Frontal cortex (tissue), 4 donors: ENCODE measurements around the gene IGFBP2. TPM values are rescaled to one million over a fixed set of nuclear protein-coding genes. Genes with fewer than 3 reads are reported as not detected.
A peak's percentile ranks its signal among the peaks of the same experiment; 100 is the strongest.
"Not testable (repeated sequence)": the region's sequence is repeated elsewhere in the genome, so short reads cannot be mapped to it uniquely, and the experiment has no call there.

ENCODE experiments used
- DNase-seq, 2 donors: peaks; one replicate each; pipeline ENCODE4 v3.0.0; 2012; ENCODE audit warnings: low spot score in 2 of 2
- FAIRE-seq: peaks from 2 replicates; lab custom pipeline; 2012; peaks lifted over from hg19 to GRCh38; lab: Jason Lieb, UNC
- total RNA-seq: library from RNA; depleted of rRNA; stranded (reverse); fragments of >200 nt; gene quantifications from one replicate; pipeline ENCODE4 v1.2.3, GENCODE V29; 2014
- donor health status: control.
- donor health status: control.
- donor health status: control.

IGFBP2 gene
- 253 TPM for total RNA-seq

DNA sequence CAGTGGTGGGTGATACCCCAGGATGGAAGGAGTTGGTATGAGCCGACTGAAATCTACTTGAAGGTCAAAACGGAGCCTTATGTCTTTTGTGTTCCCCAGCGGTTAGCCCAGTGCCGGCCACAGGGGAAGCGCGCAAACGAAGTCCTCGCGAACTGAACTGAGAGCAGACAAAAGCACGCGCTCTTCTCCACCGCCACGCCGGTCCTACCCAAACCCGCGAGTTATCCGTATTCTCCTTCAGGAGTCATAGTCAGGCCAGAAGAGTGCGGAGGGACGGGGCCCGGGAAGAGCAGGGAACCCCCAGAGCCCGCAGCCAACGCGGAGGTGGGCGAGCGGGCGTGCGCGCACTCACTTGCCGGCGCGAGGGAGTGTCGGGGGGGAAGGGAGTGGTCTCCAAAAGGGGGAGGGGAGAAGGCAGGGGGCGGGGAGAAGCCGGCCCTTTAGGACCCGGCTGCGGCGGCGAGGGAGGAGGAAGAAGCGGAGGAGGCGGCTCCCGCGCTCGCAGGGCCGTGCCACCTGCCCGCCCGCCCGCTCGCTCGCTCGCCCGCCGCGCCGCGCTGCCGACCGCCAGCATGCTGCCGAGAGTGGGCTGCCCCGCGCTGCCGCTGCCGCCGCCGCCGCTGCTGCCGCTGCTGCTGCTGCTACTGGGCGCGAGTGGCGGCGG is at the start of gene IGFBP2:
Gene IGFBP2, plus strand, starts transcription at position 469 of the 664 bp plus-strand sequence. Its CDS starts 104 bp downstream, at position 573.
- no peak for DNase-seq
- no peak for FAIRE-seq

- FAIRE-seq (no peak), DNase-seq (no peak)
These were observed 49.6 kb upstream of the IGFBP2 start for GRCh38 chr2:216583606-216584005.

DNA sequence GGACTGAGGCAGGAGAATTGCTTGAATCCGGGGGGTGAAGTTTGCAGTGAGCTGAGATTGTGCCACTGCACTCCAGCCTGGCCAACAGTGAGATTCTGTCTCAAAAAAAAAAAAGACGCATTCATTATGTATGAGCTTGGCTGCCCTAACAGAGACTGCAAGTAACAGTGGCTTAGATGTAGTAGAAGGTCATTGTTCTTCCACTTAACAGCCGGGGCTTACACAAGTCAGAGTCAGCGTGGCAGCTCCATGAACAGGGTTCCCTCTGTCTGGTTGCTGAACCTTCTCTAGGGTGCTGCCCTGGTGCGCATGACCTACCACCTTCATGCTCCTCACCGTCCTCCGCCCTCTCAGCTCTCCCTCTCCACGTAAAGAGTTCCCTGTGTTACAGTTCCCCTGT is 49.1 kb upstream of the IGFBP2 start:
- DNase-seq: peak in 1 of 2 donors; percentile 29
- FAIRE-seq: no peak

- FAIRE-seq: no peak
- DNase-seq: no peak
These were observed 47.8 kb upstream of the IGFBP2 start for GRCh38 chr2:216585441-216585840.

- DNase-seq (no peak), FAIRE-seq (no peak)
These were observed 44.1 kb upstream of the IGFBP2 start for GRCh38 chr2:216588861-216589710.

DNA sequence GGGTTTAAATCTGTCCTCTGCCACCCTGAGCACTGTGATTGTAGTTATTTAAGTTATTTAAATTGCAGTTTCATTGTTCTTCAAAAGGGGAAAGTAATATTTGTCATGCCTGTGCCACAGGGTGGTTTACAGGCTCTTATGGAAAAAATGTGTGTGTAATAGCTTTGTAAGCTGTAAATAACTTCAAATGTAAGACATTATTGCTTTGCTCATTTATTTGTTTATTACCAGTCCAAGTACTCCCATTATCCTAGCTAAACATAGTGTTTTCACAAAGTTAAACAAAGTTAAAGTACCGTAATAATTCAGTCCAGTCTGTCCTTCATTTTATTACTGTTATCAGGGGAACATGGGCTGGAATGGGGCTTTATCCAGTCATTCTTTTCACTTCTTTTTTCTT is 43.4 kb upstream of the IGFBP2 start:
- DNase-seq (no peak), FAIRE-seq (no peak)

GRCh38 chr2:216590780-216591179 is 42.4 kb upstream of the IGFBP2 start:
- FAIRE-seq (no peak), DNase-seq (no peak)

DNA sequence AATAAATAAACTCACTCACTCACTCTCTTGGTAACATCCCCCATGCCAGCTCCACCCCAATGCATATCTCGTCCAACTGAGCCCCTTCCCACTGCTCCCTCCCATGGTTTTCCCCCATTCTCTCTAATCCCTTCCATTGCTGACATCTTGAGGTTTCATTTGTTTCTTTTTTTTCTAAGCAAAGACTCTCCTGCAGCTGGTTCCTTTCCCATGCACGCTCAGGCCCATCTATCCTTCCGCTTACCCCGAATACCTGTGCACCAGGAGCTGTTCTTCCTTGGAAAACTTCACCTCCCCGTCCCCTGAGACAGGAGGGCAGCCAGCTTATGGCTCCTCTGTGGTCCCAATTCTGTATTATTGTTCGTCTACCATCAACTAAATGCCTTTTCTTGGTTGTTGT is 41.7 kb upstream of the IGFBP2 start:
- FAIRE-seq: no peak
- no peak for DNase-seq

- no peak for FAIRE-seq
- no peak for DNase-seq
These were observed 39.1 kb upstream of the IGFBP2 start for GRCh38 chr2:216594081-216594480.

DNA sequence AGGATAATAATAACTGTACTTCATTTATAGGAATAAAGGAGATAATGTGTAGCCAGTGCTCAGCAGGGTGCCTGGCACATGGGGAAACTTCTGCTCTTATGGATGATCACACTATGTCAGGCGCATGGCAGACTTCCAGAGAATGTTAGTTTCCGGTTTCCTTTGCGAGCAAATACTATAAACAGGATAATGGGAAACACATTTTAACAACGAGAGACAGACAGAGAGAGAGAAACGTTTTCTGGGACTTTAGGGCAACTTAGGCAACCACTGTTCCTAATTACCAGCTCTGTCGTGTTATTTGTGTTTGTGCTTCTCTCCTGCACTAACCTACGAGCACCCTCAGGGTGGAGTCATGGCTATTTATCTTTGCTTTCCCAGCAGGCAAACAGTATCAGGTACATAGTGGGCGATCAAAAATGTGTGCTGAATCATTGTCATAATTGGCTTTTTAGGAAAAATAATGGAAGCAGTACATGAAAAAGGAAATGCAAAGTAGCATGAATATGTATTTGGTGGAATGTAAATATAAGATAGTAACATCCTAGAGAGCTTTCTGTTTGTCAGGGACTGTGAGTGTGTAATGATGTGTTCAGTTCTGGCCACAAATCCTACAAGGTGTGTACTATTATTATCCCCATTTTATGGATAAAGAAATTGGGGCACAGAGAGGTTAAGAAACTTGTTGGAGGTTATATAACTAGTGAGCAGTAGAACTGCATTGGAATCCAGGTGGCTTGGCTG is 36.8 kb upstream of the IGFBP2 start:
- FAIRE-seq (no peak), DNase-seq (no peak)

DNA sequence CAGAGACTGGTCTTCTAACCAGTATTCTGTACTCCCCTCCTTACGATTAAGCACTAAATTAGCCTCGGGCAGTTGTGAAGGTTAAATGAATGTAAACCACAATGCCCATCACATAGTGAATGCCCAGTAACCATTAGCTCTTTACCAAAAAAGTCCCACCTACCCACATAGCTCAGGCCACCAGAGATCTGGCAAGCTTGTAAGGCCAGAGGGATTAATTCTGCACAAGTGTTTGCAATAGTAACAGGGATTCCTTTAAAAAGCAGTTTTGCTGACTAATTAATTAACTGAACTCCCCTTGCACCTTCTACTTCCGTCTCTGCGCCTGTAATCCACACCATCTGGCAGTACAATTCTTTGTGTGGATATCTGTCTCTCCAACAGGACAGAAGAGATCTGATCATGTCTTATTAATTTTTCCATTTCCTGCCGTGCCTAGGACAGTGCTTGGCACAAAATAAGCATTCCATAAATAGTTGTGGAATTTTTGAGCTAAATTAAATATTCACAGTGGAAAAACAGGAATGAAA is 36.2 kb upstream of the IGFBP2 start:
- FAIRE-seq (no peak), DNase-seq (no peak)

DNA sequence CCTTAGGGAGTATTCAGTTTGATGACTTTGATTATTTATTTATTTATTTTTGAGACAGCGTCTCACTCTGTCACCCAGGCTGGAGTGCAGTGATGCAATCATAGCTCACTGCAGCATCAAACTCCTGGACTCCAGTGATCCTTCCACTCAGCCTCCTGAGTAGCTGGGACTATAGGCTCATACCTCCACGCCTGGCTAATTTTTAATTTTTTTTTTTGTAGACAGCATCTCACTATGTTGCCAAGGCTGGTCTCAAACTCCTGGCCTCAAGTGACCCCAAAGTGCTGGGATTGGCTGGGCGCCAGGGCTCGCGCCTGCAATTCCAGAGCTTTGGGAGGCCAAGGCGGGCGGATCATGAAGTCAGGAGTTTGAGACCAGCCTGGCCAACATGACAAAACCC is 35.4 kb upstream of the IGFBP2 start:
- FAIRE-seq, DNase-seq: not testable (repeated sequence)

GRCh38 chr2:216601632-216602409 is 31.4 kb upstream of the IGFBP2 start:
- no peak for FAIRE-seq
- no peak for DNase-seq

DNA sequence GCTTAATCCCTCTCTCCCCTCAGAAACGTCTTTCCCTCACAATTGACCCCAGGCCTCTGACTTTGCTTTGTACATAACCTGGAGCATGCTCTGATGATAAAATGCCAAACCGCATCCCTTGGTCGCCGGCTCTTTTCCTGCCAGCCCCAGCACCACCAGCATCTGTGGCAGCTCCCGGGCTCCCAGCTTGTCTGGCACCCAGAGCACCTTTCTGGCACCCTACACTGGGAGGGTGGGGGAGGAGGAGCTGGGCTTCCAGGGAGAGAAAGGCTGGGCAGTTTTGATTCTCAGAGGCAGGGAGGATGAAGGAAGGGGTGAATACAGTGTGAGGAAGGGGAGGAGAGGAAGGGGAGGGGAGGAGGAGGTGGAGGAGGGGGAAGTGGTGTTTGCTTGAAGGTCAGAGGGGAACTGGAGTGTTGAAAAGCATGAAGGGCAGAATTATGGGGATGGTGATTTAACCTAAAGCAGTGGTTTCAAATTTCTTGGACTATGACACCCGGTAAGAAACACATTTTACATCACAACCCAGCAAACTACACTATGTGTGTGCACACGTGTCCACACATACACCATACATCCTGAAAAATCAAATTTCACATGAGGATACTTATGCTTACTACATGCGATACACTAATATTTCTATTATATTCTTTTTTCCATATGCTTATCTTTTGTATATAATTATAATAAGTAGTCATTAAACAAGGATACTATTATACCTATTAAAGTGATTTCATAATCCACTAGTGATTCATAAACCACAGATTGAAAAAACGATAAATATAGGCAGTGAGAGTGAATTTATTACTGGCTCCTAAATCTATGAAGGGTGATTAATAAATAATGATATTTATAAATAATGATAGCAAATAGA is 30.0 kb upstream of the IGFBP2 start:
- DNase-seq: no peak
- no peak for FAIRE-seq

DNA sequence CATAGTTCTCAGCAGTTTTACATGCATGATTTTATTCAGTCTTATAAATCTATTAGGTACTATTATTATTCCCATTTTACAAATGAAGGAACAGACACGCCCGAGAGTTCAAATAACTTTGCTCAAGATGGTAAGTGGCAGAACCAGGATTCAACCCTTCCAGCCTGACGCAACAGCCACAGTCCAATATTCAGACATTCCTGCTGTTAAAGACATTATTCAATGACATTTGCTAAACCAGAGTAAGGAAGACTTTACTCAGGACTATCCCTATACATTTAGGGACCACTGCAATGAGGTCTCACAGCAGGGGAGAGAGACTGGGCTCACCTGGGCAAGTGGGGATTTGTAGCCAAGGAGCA is 29.4 kb upstream of the IGFBP2 start:
- FAIRE-seq (no peak), DNase-seq (no peak)

GRCh38 chr2:216604458-216604857 is 28.8 kb upstream of the IGFBP2 start:
- no peak for FAIRE-seq
- no peak for DNase-seq

- no peak for FAIRE-seq
- no peak for DNase-seq
These were observed 26.5 kb upstream of the IGFBP2 start for GRCh38 chr2:216606551-216607276.

DNA sequence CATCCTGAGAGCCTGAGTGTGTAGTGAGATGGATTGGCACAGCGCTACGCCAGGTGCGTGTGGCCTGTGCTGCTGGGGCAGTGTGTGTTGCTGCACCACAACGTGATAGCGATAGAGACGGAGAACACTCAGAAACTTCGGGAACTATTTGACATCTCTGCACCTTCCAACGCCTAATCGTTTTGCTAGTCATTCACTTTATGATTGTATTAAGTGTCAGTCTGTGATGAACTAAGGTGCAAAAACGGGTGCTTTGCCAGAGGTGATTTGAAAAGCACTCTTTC is 26.0 kb upstream of the IGFBP2 start:
- FAIRE-seq (no peak), DNase-seq (no peak)
